LNCaP clone FGC (cell line): ENCODE measurements around the gene HNF1A.

Experiments used
- DNase-seq: peaks from one replicate; pipeline ENCODE4 v3.0.0-alpha.2; 2011; ENCODE audit warnings: low read depth
- H3K4me3 ChIP-seq: 2 replicates; pipeline ENCODE4 v1.5.1; 2011; ENCODE audit warnings: mild to moderate bottlenecking, low read depth, low read length, control low read depth
- TF ChIP-seq, protein P1 (sequence below): IDR thresholded peaks from 2 replicates; pipeline ENCODE4 v1.5.1; 2012; ENCODE audit warnings: mild to moderate bottlenecking; ENCODE audit not compliant: control insufficient read depth, insufficient read depth; ENCODE audit errors: extremely low read depth

The HNF1A gene

DNA sequence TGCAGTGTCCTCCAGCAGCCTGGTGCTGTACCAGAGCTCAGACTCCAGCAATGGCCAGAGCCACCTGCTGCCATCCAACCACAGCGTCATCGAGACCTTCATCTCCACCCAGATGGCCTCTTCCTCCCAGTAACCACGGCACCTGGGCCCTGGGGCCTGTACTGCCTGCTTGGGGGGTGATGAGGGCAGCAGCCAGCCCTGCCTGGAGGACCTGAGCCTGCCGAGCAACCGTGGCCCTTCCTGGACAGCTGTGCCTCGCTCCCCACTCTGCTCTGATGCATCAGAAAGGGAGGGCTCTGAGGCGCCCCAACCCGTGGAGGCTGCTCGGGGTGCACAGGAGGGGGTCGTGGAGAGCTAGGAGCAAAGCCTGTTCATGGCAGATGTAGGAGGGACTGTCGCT is 22.7 kb downstream of the HNF1A start:
- TF ChIP-seq, protein P1, sequence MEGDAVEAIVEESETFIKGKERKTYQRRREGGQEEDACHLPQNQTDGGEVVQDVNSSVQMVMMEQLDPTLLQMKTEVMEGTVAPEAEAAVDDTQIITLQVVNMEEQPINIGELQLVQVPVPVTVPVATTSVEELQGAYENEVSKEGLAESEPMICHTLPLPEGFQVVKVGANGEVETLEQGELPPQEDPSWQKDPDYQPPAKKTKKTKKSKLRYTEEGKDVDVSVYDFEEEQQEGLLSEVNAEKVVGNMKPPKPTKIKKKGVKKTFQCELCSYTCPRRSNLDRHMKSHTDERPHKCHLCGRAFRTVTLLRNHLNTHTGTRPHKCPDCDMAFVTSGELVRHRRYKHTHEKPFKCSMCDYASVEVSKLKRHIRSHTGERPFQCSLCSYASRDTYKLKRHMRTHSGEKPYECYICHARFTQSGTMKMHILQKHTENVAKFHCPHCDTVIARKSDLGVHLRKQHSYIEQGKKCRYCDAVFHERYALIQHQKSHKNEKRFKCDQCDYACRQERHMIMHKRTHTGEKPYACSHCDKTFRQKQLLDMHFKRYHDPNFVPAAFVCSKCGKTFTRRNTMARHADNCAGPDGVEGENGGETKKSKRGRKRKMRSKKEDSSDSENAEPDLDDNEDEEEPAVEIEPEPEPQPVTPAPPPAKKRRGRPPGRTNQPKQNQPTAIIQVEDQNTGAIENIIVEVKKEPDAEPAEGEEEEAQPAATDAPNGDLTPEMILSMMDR = no peak
- H3K4me3 ChIP-seq = no peak overlapping the region
- DNase-seq = no peak

DNA sequence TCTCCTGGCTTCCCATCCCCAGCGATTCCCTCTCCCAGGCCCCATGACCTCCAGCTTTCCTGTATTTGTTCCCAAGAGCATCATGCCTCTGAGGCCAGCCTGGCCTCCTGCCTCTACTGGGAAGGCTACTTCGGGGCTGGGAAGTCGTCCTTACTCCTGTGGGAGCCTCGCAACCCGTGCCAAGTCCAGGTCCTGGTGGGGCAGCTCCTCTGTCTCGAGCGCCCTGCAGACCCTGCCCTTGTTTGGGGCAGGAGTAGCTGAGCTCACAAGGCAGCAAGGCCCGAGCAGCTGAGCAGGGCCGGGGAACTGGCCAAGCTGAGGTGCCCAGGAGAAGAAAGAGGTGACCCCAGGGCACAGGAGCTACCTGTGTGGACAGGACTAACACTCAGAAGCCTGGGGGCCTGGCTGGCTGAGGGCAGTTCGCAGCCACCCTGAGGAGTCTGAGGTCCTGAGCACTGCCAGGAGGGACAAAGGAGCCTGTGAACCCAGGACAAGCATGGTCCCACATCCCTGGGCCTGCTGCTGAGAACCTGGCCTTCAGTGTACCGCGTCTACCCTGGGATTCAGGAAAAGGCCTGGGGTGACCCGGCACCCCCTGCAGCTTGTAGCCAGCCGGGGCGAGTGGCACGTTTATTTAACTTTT is 23.6 kb downstream of the HNF1A start:
- TF ChIP-seq, protein P1 = no peak
- H3K4me3 ChIP-seq = no peak overlapping the region
- DNase-seq = no peak

- TF ChIP-seq, protein P1 = no peak
- H3K4me3 ChIP-seq = no peak overlapping the region
- DNase-seq = no peak
Measured at GRCh38 chr12:121003650-121004049, 25.3 kb downstream of the HNF1A start.

GRCh38 chr12:121004253-121004815 is 26.0 kb downstream of the HNF1A start:
- TF ChIP-seq, protein P1 = no peak
- DNase-seq = no peak
- H3K4me3 ChIP-seq = no peak overlapping the region

DNA sequence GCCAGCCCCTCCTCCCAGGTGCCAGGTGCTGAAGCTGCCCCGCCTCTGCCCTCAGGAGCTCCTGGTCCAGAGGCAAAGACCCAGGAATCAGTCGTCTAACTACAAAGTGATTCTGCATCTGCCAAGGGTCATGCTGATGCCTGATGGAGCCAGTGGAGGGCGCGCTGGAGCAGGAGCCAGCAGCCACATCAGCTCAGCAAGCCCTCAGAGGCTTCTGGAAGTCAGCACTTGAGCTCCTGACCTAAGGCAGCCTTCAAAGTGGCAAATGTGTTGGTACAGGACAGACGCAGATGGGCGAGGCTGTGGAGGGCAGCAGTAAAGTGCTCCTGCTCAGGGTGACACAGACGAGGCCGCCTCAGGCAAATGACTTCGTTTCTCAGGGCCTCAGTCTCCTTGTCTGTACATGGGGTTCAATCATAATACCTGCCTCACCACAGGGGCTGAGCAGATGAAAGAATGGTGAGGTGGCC is 27.0 kb downstream of the HNF1A start:
- H3K4me3 ChIP-seq = no peak overlapping the region
- DNase-seq = no peak
- TF ChIP-seq, protein P1 = peak; percentile 53

GRCh38 chr12:121008347-121009098 is 30.2 kb downstream of the HNF1A start:
- TF ChIP-seq, protein P1 = no peak
- H3K4me3 ChIP-seq = no peak overlapping the region
- no peak for DNase-seq
